ENCODE data around the gene LRRC3.

DNA sequence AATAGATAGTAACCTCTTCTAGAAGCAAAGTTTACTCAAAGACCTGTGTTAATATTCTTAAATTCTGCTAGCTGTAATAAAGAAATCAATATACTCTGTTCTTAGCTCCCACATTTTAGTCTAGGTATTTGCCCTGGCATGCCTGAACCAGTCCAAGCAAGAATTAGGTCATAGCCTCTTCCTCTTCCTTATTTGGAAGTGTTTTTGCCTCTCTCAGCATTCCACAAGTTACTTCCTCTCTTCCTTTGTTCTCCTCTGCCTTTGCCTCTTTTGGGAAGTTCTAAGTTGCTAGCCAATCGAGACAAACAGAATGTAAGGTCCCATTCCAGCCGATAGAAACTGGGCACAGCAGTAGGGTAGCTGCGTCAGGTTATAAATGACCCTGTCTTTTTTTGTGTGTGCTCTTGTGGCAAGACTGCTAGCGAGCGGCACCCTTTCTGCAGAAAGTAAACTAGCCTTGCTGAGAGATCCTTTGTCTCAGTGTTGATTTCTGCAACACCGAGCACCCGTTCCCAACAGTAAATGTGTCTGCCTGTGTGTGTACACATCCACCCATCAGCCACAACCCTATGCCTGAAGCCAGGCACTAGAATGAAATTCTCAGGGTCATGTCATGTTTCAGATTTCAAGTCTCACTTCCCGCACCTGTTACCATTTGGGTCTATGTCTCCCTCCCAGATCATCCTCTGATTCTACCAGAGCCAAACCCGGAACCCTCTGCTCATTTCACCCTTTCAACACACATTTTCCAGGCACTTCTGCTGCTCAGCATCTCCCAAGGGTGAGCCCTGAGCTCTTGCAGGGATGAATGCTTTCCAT, 37.5 kb downstream of the LRRC3 start:
- TF ChIP-seq, protein P1, sequence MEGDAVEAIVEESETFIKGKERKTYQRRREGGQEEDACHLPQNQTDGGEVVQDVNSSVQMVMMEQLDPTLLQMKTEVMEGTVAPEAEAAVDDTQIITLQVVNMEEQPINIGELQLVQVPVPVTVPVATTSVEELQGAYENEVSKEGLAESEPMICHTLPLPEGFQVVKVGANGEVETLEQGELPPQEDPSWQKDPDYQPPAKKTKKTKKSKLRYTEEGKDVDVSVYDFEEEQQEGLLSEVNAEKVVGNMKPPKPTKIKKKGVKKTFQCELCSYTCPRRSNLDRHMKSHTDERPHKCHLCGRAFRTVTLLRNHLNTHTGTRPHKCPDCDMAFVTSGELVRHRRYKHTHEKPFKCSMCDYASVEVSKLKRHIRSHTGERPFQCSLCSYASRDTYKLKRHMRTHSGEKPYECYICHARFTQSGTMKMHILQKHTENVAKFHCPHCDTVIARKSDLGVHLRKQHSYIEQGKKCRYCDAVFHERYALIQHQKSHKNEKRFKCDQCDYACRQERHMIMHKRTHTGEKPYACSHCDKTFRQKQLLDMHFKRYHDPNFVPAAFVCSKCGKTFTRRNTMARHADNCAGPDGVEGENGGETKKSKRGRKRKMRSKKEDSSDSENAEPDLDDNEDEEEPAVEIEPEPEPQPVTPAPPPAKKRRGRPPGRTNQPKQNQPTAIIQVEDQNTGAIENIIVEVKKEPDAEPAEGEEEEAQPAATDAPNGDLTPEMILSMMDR (IDR thresholded peaks at IDR 0.05): no peak
- TF ChIP-seq POLR2A (IDR thresholded peaks at IDR 0.05): no peak

All from adrenal gland (tissue), 5 donors.